Neural progenitor cell (in vitro differentiated cells): ENCODE measurements around the gene PGLYRP3. TPM values are rescaled to one million over a fixed set of nuclear protein-coding genes. Genes with fewer than 3 reads are reported as not detected.

Experiments used
- DNase-seq: peaks from one replicate; pipeline ENCODE4 v3.0.0-alpha.2; 2016; ENCODE audit warnings: low spot score
- H2AFZ ChIP-seq: fragments of 200-600 bp; sonication (generic); replicated peaks from 2 replicates; pipeline ENCODE4 v1.6.1; 2016; ENCODE audit warnings: antibody characterized with exemption
- H3F3A ChIP-seq: fragments of 200-600 bp; sonication (generic); 2 replicates; pipeline ENCODE4 v1.6.1; 2016; ENCODE audit warnings: antibody characterized with exemption, low read depth
- H3K27ac ChIP-seq: fragments of 200-600 bp; sonication (generic); 2 replicates; pipeline ENCODE4 v1.5.1; 2016; ENCODE audit warnings: mild to moderate bottlenecking
- H3K27me3 ChIP-seq: fragments of 200-600 bp; sonication (generic); 2 replicates; pipeline ENCODE4 v1.6.1; 2016; ENCODE audit warnings: mild to moderate bottlenecking, moderate library complexity
- H3K36me3 ChIP-seq: fragments of 200-600 bp; sonication (generic); 2 replicates; pipeline ENCODE4 v1.5.1; 2016
- H3K4me1 ChIP-seq: fragments of 200-600 bp; sonication (generic); 2 replicates; pipeline ENCODE4 v1.6.1; 2016; ENCODE audit warnings: mixed run types
- H3K4me2 ChIP-seq: fragments of 200-600 bp; sonication (generic); 2 replicates; pipeline ENCODE4 v1.6.1; 2016
- H3K4me3 ChIP-seq: fragments of 200-600 bp; sonication (generic); 2 replicates; pipeline ENCODE4 v1.5.1; 2016
- H3K79me2 ChIP-seq: fragments of 200-600 bp; sonication (generic); 2 replicates; pipeline ENCODE4 v1.6.1; 2016; ENCODE audit warnings: low read depth
- H3K9ac ChIP-seq: fragments of 200-600 bp; sonication (generic); 2 replicates; pipeline ENCODE4 v1.6.1; 2016
- H3K9me3 ChIP-seq: fragments of 200-600 bp; sonication (generic); 2 replicates; pipeline ENCODE4 v1.5.1; 2016; ENCODE audit warnings: low read depth
- H4K20me1 ChIP-seq: fragments of 200-600 bp; sonication (generic); 2 replicates; pipeline ENCODE4 v1.6.1; 2016; ENCODE audit warnings: low read depth
- H3K27ac Mint-ChIP-seq: 3 replicates; pipeline ENCODE4 v1.8.0; 2021; ENCODE audit warnings: mixed read lengths
- H3K27me3 Mint-ChIP-seq: 2 replicates; pipeline ENCODE4 v1.8.0; 2022; ENCODE audit warnings: low read depth, mild to moderate bottlenecking, inconsistent platforms, moderate library complexity, mixed read lengths; ENCODE audit not compliant: insufficient read depth
- H3K36me3 Mint-ChIP-seq: 3 replicates; pipeline ENCODE4 v1.8.0; 2021; ENCODE audit warnings: mixed read lengths
- H3K4me1 Mint-ChIP-seq: 3 replicates; pipeline ENCODE4 v1.8.0; 2021; ENCODE audit warnings: mixed read lengths
- H3K4me3 Mint-ChIP-seq: 3 replicates; pipeline ENCODE4 v1.8.0; 2021; ENCODE audit warnings: mild to moderate bottlenecking, moderate library complexity, mixed read lengths
- H3K9me3 Mint-ChIP-seq: 3 replicates; pipeline ENCODE4 v1.8.0; 2020; ENCODE audit warnings: mixed read lengths
- CTCF ChIP-seq: fragments of 200-600 bp; sonication (generic); IDR thresholded peaks from 2 replicates; pipeline ENCODE4 v1.5.1; 2017; ENCODE audit warnings: antibody characterized with exemption, mild to moderate bottlenecking
- EZH2 ChIP-seq: fragments of 200-600 bp; sonication (generic); IDR thresholded peaks from 2 replicates; pipeline ENCODE4 v1.6.1; 2017; ENCODE audit warnings: antibody characterized with exemption, mild to moderate bottlenecking, moderate library complexity
- EZH2phosphoT487 ChIP-seq: fragments of 200-600 bp; sonication (generic); IDR thresholded peaks from 2 replicates; pipeline ENCODE4 v1.6.1; 2017; ENCODE audit warnings: antibody characterized with exemption
- total RNA-seq: library from RNA; depleted of rRNA; stranded (reverse); fragments of >200 nt; gene quantifications from 2 replicates; pipeline ENCODE4 v1.2.3, GENCODE V29; 2015; ENCODE audit warnings: low replicate concordance

The PGLYRP3 gene
- total RNA-seq, 1 donor from 2014 or later: not detected

- H3K4me1 ChIP-seq: no peaks in the 10 kb centered on the region
- H2AFZ ChIP-seq: no peak overlapping the region
- H3K79me2 ChIP-seq: no peaks in the 10 kb centered on the region
- no peak overlapping the region for H3K4me3 Mint-ChIP-seq
- H3K27me3 Mint-ChIP-seq: peaks cover 13% of the 10 kb centered on the region
- no peak overlapping the region for H3K9ac ChIP-seq
- no peaks in the 10 kb centered on the region for H3K27me3 ChIP-seq
- H3F3A ChIP-seq: no peaks in the 10 kb centered on the region
- H3K36me3 ChIP-seq: no peaks in the 10 kb centered on the region
- H3K4me2 ChIP-seq: no peak overlapping the region
- no peaks in the 10 kb centered on the region for H3K36me3 Mint-ChIP-seq
- no peaks in the 10 kb centered on the region for H3K9me3 Mint-ChIP-seq
- H3K27ac ChIP-seq: no peak overlapping the region
- H4K20me1 ChIP-seq: no peaks in the 10 kb centered on the region
- no peak for DNase-seq
- TF ChIP-seq EZH2: no peak
- TF ChIP-seq EZH2phosphoT487: no peak
- TF ChIP-seq CTCF: no peak
- H3K4me3 ChIP-seq: no peak overlapping the region
- no peak overlapping the region for H3K27ac Mint-ChIP-seq
- H3K4me1 Mint-ChIP-seq: no peaks in the 10 kb centered on the region
- H3K9me3 ChIP-seq: no peaks in the 10 kb centered on the region
These were observed 60.8 kb downstream of the PGLYRP3 start for GRCh38 chr1:153251988-153252387.

- TF ChIP-seq CTCF (no peak), EZH2 (no peak), EZH2phosphoT487 (no peak)
- Histone ChIP-seq H3F3A (no peaks in the 10 kb centered on the region), H3K4me2 (no peak overlapping the region), H3K4me1 (no peaks in the 10 kb centered on the region), H3K4me3 (no peak overlapping the region), H3K36me3 (no peaks in the 10 kb centered on the region), H3K9ac (no peak overlapping the region), H3K27ac (no peak overlapping the region), H3K9me3 (no peaks in the 10 kb centered on the region), H3K79me2 (no peaks in the 10 kb centered on the region), H3K27me3 (no peaks in the 10 kb centered on the region), H4K20me1 (no peaks in the 10 kb centered on the region), H2AFZ (no peak overlapping the region)
- peaks cover 13% of the 10 kb centered on the region for H3K27me3 Mint-ChIP-seq
- H3K9me3 Mint-ChIP-seq: no peaks in the 10 kb centered on the region
- H3K4me1 Mint-ChIP-seq: no peaks in the 10 kb centered on the region
- no peak overlapping the region for H3K4me3 Mint-ChIP-seq
- H3K36me3 Mint-ChIP-seq: no peaks in the 10 kb centered on the region
- H3K27ac Mint-ChIP-seq: no peak overlapping the region
- no peak for DNase-seq
These were observed 61.2 kb downstream of the PGLYRP3 start for GRCh38 chr1:153251562-153251961.

- H3K27me3 Mint-ChIP-seq: peaks cover 12% of the 10 kb centered on the region
- no peaks in the 10 kb centered on the region for H3K79me2 ChIP-seq
These were observed 61.7 kb downstream of the PGLYRP3 start for GRCh38 chr1:153251087-153251486.

More at GRCh38 chr1:153251087-153251486, 61.7 kb downstream of the PGLYRP3 start:
- TF ChIP-seq CTCF: no peak
- TF ChIP-seq EZH2: no peak
- TF ChIP-seq EZH2phosphoT487: no peak
- Histone ChIP-seq H3K4me3 (no peak overlapping the region), H3K4me2 (no peak overlapping the region), H2AFZ (no peak overlapping the region), H4K20me1 (no peaks in the 10 kb centered on the region), H3K27me3 (no peaks in the 10 kb centered on the region), H3F3A (no peaks in the 10 kb centered on the region), H3K9ac (no peak overlapping the region), H3K4me1 (no peaks in the 10 kb centered on the region), H3K9me3 (no peaks in the 10 kb centered on the region), H3K36me3 (no peaks in the 10 kb centered on the region), H3K27ac (no peak overlapping the region)
- no peak overlapping the region for H3K27ac Mint-ChIP-seq
- no peaks in the 10 kb centered on the region for H3K36me3 Mint-ChIP-seq
- H3K4me1 Mint-ChIP-seq: no peaks in the 10 kb centered on the region
- no peak overlapping the region for H3K4me3 Mint-ChIP-seq
- no peak for DNase-seq
- no peaks in the 10 kb centered on the region for H3K9me3 Mint-ChIP-seq
